GM04504 (cell line): ENCODE measurements around the gene GCH1.
A peak's percentile ranks its signal among the peaks of the same experiment; 100 is the strongest.
"Not testable (repeated sequence)": the region's sequence is repeated elsewhere in the genome, so short reads cannot be mapped to it uniquely, and the experiment has no call there.

Experiments
- DNase-seq: peaks from one replicate; pipeline ENCODE4 v3.0.0-alpha.2; 2012; ENCODE audit warnings: low read depth

GCH1 gene

DNA sequence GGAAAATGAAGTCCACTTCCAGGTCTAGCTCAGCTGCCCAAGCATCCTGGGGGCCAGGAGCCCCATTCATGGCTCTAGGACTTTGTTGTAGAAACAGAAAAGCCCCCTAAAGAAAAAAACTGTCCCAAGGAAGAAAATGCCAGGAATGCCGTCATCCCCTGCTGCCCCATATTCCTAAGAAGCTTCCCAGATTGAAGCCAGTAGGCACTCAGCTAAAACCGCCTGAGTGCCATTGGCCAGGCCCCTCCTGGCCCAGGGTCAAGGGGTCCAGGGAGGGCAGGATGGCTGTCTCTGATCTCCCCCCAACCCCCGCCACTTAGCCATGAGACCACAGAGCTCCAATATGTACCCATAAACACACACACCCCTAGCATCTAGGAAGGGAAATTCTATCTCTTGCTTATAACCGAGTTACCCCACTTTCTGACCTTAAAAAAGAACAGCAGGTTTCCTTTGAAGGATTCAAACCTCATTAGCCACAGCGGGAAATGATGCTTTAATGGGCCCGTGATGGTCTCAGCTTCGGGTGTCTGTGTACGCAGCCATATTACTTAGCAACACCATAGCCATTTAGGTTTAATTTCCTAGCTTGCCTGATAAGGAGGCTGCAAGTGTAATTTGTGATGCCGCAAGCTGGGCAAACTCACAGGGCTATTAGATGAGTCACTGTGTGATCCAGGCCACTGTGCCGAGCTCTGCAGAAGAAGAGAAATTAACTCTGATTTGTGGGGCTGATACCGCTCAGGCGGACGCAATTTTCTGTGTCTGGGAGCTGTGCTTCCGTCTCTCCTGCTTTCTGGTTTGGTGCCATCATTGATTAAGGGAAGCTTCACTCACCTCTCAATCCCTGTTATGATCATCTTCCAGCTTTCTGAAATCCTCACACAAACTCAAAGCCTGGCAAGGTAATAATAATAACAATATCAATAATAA, 84.2 kb downstream of the GCH1 start:
- peak; percentile 57 for DNase-seq

GRCh38 chr14:54817506-54817905, 85.1 kb downstream of the GCH1 start:
- DNase-seq = no peak

- no peak for DNase-seq
These were observed 86.2 kb downstream of the GCH1 start for GRCh38 chr14:54816450-54816849.

GRCh38 chr14:54815515-54815914, 87.1 kb downstream of the GCH1 start:
- no peak for DNase-seq

DNA sequence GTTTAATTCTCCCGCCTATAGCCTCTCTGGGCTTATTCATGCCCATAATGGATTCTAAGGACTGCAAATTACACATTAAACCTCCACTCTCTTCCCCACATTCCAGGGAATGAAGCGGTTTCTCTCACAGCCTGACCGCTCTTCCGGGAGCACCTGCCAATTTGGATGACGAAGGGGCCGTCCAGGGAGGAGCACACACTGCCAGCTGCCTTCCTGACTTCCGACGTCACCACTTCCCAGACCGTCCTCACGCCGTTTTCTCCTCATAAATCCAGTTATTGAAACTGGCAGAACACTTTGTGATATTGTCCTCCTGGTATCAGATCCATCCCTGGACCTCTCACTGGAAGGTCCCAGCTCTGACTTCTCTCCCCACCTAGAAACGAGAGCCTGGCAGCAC, 87.6 kb downstream of the GCH1 start:
- DNase-seq = no peak

DNA sequence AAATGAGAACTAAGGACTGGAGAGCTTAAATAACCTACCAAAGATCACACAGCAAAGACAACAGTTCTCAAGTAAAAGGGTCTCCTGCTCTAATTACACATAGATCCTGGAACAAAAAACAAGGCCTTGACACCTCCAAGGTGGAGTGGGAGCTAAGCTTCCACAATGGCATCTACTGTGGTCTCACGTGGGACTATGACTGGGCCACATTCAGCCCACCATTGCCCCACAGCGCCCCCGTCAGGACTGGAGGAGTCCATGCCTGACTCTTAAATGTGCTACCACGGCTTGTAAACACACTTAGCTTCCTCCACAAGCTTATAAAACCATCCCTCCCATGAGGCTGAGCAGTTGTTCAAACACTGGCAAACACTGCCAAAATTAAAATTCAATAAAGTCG, 88.5 kb downstream of the GCH1 start:
- DNase-seq = no peak

GRCh38 chr14:54813081-54813480, 89.5 kb downstream of the GCH1 start:
- DNase-seq = no peak

DNA sequence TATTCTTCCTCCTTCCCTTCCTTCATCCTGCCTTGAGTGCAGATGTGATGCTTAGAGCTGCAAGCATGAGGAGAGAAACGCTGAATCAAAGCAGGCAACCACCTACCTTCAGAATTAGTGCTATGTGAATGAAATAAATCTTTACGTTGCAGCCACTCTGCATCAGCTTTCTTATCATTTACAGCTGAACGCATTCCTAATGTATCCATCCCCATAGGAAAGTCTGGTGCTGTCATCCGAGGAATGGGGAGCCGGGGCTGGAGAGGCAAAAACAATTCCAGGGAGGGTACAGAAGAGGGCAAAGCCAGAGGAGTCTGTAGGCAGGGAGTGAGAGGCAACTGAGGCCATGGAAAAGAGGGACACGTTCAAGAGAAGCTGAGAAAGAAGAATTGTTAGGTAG, 90.0 kb downstream of the GCH1 start:
- no peak for DNase-seq

DNA sequence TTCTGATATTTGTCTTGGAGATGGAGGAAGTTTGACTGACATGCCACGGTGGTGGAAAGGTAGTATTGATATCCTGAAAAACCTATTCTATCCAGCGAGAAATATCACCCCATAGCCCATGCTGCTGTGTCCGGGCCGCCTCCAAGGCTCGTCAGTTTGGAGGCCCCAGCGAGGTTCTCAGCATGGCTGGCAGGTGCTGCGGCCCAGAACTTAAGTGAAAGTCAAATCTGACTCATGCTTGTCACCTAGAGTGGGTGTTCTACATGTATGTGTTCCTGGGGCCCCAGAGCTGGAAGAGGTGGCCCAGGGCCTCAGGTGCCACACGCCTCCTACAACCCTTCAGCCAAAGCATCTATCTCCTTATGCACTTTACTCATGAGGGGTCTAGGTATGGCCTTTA, 92.9 kb downstream of the GCH1 start:
- no peak for DNase-seq

- DNase-seq = no peak
These were observed 94.1 kb downstream of the GCH1 start for GRCh38 chr14:54808326-54809161.

- no peak for DNase-seq
These were observed 94.7 kb downstream of the GCH1 start for GRCh38 chr14:54807881-54808280.

GRCh38 chr14:54807428-54807827, 95.2 kb downstream of the GCH1 start:
- DNase-seq = no peak

DNA sequence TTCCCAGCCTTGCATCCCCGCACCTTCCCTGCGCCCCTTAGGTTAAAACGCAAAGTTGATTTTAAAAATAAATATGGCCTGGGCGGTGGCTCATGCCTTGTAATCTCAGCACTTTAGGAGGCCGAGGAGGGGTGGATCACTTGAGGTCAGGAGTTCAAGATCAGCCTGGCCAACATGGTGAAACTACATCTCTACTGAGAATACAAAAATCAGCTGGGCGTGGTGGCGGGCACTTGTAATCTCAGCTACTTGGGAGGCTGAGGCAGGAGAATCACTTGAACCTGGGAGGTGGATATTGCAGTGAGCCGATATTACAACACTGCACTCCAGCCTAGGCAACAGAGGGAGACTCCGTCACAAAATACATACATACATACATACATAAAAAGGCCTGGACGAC, 96.0 kb downstream of the GCH1 start:
- DNase-seq = no peak

DNA sequence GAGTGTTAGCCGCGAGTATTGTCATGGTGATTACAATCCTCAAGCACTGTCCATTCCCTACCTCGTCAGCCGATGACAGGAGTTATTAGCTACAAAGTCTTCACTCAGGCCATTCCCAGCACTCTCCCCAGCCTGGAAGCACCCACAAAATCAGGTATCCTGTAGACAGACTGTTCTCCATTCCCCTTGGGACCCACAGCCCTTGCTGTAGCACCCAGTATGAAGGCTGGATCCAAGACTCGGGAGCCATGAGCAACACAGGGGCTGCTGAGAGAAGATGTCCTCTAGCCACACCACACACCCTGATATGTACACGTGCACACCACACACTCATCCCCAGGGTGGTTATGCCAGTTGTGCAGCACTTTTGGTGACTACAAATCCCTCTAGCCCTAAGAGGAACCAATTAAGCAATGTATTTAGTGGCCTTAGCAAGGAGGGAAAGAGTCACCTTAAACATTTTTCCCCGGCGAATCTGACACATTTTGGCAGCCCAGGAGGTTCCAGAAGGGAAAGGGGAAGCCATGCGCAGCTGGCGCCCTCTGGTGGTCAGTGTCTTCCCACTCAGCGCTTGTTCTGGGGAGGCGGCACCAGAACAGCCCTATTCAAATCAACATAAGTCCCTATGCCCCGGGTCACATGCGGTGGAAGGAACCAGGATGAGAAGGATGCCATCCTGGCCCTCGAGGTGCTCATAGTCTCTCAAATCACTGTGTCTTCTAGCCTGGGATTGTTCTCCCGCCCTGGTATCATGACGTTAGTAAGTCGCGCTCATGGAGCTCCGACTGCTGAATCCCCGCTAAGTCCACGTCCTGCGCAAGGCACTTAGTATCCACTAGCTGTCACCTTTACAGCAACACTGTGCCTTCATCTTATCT, 96.9 kb downstream of the GCH1 start:
- DNase-seq = peak; percentile 54

GRCh38 chr14:54805070-54805444, 97.6 kb downstream of the GCH1 start:
- DNase-seq = no peak

DNA sequence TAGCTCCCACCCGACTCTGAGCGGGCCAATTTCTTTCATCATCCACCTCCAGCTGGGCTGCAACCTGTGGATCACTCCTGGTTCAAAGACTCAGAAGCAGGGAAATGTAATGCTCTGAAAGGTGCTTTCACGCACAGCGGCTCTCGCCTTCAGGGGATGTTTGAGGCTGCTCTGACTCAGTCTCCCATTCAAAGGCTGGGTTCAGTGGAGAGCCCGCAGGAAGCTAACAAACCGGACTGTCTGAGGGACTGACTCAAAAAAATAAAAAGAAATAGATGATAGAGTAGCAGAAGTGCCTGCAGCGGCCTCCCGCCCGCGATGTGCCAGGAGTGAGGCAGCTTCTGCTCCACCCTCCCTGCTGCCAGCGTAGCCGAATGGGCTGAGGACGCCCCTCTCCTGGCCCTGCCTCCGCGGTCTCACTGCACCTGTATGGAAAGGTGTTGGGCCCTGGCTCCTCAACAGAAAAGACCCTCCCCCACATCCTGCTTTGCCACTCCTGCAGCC, 98.0 kb downstream of the GCH1 start:
- DNase-seq = no peak

DNA sequence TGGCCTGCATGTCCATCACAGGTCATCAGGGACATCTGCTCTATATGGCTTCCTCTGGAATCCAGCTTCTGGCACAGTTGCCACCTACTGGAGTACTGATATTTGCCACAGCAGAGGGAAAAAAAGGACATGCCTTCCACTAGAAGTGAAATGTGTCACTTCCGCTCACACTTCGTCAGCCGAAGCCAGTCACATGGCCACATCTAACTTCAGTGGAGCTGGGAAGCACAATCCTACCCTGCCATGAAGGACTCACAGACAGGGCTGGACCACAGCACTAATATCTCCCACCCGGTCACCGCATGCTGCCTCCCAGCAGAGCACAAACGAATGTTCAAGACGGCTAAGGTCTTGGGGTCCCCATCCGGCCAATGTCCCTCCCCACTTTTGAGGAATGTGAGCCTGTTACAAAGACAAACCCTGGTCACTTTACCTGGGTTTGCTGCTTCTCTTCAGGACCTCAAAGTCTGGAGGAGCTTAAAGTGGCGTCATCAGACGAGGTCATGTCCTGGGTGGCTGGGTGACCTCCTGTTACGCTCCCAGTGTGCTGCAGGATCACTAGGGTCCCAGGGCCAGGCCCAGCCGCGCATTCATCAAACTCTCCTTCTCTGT, 98.6 kb downstream of the GCH1 start:
- DNase-seq = no peak

DNA sequence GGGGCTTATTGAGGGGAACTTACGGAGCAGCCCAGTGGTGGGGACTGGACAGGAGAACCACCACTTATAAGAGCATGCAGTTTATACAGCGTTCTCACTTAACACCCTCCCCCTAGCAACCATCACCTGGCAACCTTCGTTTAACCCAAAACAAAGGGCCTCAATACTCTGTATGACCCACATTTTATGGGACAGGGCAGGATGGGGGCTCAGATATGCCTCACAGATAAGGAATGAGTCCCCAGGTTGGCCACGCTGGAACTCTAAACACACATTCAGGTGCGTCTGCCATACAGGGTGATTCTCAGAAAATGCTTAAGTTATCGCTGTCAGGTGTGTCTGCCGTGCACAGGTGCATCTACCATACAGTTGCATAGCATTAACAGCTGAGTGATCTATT, 99.2 kb downstream of the GCH1 start:
- DNase-seq = no peak

DNA sequence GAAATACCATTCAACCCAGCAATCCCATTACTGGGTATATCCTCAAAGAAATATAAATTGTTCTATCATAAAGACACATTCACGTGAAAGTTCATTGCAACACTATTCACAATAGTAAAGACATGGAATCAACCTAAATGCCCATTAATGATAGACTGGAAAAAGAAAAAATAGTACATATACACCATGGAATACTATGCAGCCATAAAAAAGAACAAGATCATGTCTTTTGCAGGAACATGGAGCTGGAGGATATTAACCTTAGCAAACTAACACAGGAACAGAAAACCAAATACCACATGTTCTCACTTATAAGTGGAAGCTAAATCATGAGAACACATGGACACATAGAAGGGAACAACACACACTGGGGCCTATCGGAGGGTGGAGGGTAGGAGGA, 101.1 kb downstream of the GCH1 start:
- not testable (repeated sequence) for DNase-seq

DNA sequence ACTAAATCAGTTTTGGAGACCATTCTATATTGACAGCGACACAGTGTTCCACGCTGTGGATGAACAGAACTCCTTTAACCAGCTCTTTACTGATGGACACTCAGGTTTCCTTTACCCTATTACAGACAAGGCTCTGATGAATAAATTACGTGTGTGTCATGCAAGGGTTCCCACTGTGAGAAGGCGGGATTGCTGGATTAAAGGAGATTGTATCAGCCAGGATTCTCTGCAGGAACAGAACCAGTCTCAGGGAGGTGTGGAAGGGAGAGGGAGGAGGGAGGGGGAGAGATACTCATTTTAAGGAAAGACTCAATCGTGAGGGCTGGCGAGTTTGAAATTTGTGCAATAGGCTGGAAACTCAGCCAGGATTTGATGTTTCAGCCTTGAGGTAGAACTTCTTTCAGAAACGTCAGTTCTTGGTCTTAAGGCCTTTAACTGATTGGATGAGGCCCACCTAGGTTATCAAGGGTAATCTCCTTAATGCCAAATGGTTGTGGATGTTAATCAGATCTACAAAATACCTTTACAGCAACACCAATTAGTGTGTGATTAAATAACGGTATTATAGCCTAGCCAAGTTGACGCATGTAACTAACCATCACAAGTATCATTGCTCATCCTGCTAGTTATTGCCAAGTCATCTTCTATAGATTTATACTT, 104.0 kb downstream of the GCH1 start:
- DNase-seq = no peak

DNA sequence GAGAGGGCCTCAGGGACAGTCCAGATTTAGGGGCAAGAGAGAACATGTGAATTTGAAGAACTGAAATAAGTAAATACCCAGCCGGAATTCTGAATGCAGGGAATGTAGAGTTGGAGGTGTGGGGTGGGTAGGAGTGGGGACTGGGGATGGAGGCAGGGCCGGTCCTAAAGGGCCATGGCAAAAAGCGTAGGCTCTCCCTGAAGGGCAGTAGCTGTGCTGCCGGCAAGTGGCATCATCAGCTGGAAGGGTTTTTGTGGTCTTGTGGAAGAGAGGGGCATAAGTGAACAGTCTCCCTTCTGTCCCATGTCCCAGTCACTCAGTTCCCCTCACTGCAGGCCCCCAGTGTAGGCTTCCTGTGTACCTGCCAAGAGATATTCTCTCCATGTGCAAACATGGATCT, 104.6 kb downstream of the GCH1 start:
- no peak for DNase-seq
